CD4-positive, alpha-beta memory T cell (primary cell): Measurements from ENCODE around the gene ELOVL1. TPM values are rescaled to one million over a fixed set of nuclear protein-coding genes. Genes with fewer than 3 reads are reported as not detected.
A peak's percentile ranks its signal among the peaks of the same experiment; 100 is the strongest.

Experiments used
- CTCF ChIA-PET: fragments of 350-600 bp; sonication (Branson Sonifier 250); formaldehyde crosslinking; loops from one replicate; lab custom pipeline; 2021; ENCODE audit warnings: inconsistent platforms; ENCODE audit not compliant: partially characterized antibody; lab: Charles Lee
- POLR2A ChIA-PET: fragments of 350-600 bp; sonication (Branson Sonifier 250); formaldehyde crosslinking; loops from one replicate; lab custom pipeline; 2021; ENCODE audit not compliant: partially characterized antibody; lab: Charles Lee
- DNase-seq, 5 donors: peaks; one replicate each; pipeline versions ENCODE4 v3.0.0 to v3.0.0-alpha.2; 2020 to 2022; ENCODE audit warnings: mixed read lengths in 1 of 5
- H3K27ac ChIP-seq: one replicate; pipeline ENCODE4 v1.7.0; 2013; ENCODE audit warnings: low read depth, low read length
- H3K27me3 ChIP-seq: 2 replicates; pipeline ENCODE4 v1.7.0; 2013; ENCODE audit warnings: mild to moderate bottlenecking, low read length, moderate library complexity; ENCODE audit not compliant: insufficient read depth
- H3K36me3 ChIP-seq: 2 replicates; pipeline ENCODE4 v1.7.0; 2013; ENCODE audit warnings: mild to moderate bottlenecking, low read length, moderate library complexity; ENCODE audit not compliant: insufficient read depth
- H3K4me1 ChIP-seq: 2 replicates; pipeline ENCODE4 v1.7.0; 2013; ENCODE audit warnings: mild to moderate bottlenecking, low read length, moderate library complexity; ENCODE audit not compliant: insufficient read depth
- H3K4me3 ChIP-seq, 2 donors: one replicate each; pipeline ENCODE4 v1.7.0; 2013; ENCODE audit warnings: low read length in 2 of 2, mild to moderate bottlenecking in 1 of 2
- H3K9me3 ChIP-seq, 2 donors: one replicate each; pipeline ENCODE4 v1.7.0; 2013; ENCODE audit warnings: low read length in 2 of 2, control low read depth in 1 of 2; ENCODE audit not compliant: control insufficient read depth in 1 of 2
- H3K27ac Mint-ChIP-seq, 7 donors: one replicate each; pipeline ENCODE4 v1.8.0; 2020 to 2021; ENCODE audit warnings: mixed read lengths in 7 of 7, mild to moderate bottlenecking in 6 of 7, inconsistent platforms in 3 of 7, moderate library complexity in 3 of 7
- H3K27me3 Mint-ChIP-seq, 2 donors: one replicate each; pipeline ENCODE4 v1.8.0; 2020 to 2021; ENCODE audit warnings: mixed read lengths in 2 of 2
- H3K36me3 Mint-ChIP-seq, 2 donors: one replicate each; pipeline ENCODE4 v1.8.0; 2020 to 2021; ENCODE audit warnings: mixed read lengths in 2 of 2, inconsistent platforms in 1 of 2, mild to moderate bottlenecking in 1 of 2
- H3K4me1 Mint-ChIP-seq, 4 donors: one replicate each; pipeline ENCODE4 v1.8.0; 2020 to 2021; ENCODE audit warnings: mixed read lengths in 4 of 4, mild to moderate bottlenecking in 1 of 4
- H3K4me3 Mint-ChIP-seq, 8 donors: one replicate each; pipeline ENCODE4 v1.8.0; 2020 to 2021; ENCODE audit warnings: mixed read lengths in 8 of 8, mild to moderate bottlenecking in 7 of 8, moderate library complexity in 6 of 8, inconsistent platforms in 3 of 8
- H3K9me3 Mint-ChIP-seq, 8 donors: one replicate each; pipeline ENCODE4 v1.8.0; 2020 to 2021; ENCODE audit warnings: mixed read lengths in 8 of 8, mild to moderate bottlenecking in 5 of 8, inconsistent platforms in 3 of 8, moderate library complexity in 1 of 8
- intact Hi-C: fragments of 100-400 bp; cut with micrococcal nuclease; formaldehyde crosslinking; loops from one replicate; pipeline ENCODE4 v1.15.1; 2023
- polyA plus RNA-seq, 2 donors: library from polyadenylated mRNA; unstranded; fragments of 300-500 nt; fragmentation: Illumina TruSeq; gene quantifications; one replicate each; pipeline ENCODE4 v1.2.3, GENCODE V29; 2021
- total RNA-seq, 2 experiments: library from RNA; stranded (reverse); gene quantifications; one replicate each; pipeline ENCODE4 v1.2.3, GENCODE V29; 2021

Gene ELOVL1
- total and polyA plus RNA-seq, 4 experiments from 2014 or later, result 45.3 to 99.3 (median 66.2) TPM

DNA sequence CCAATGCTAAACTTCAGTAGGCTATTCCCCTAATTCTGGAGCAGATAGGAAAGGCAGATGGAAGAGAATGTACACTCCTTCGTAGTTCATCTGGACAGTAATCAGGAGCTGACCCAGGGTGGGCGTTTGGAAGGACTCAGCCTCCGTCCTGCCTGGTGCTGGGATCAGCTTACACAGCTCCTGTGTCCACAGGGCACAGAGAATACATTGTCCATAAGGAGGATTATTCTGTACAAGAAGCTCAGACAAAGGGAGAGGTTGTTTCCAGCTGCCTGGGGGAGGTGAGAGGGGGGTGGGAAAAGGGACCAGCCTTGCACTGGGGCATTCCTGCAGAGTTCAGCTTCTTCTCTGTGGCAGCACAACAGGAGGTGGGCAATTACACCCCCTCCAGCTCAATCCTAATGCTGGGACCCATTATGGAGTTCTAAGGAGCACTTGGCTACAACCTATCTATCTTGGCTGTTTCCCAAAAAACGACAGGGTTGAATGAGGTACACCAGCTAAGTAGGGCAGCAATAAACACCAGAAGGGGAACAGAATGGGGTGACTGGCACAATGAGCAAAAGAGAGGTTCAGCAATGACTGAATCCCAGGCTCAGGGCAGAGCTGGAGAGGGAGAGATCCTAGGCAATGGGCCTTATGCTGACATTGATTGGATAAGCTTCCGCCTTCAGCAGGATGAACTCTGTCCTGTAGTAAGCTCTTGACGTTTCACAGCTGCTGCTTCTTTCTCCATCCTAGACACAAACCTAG, 14.4 kb upstream of the ELOVL1 start:
- H3K27me3 ChIP-seq, result no peaks in the 10 kb centered on the region
- no peak overlapping the region for H3K27ac ChIP-seq
- Mint-ChIP-seq H3K27ac (peak overlapping the region in 1 of 7 donors; percentile 4), H3K9me3 (no peaks in the 10 kb centered on the region), H3K27me3 (no peaks in the 10 kb centered on the region), H3K4me1 (peaks cover 0 to 9% (median 4%) of the 10 kb centered on the region in 4 donors), H3K36me3 (peaks cover 34 to 66% of the 10 kb centered on the region in 2 donors), H3K4me3 (no peak overlapping the region)
- DNase-seq, result no peak
- no peaks in the 10 kb centered on the region for H3K9me3 ChIP-seq
- intact Hi-C loops, result no loop called here
- ChIA-PET POLR2A (interaction anchor here (0.6 to 1.9 kb wide), 3 partner anchors 8 to 24 kb away, joined by 3 to 11 read pairs (median 3); partner anchors contain the start of gene ELOVL1), CTCF (interaction anchor here (0.6 to 1.1 kb wide), 2 partner anchors 9 to 222 kb away, joined by 3 to 4 read pairs; no protein-coding TSS in a partner anchor)
- H3K4me1 ChIP-seq, result no peaks in the 10 kb centered on the region
- H3K4me3 ChIP-seq, result no peak overlapping the region
- H3K36me3 ChIP-seq, result peaks cover 49% of the 10 kb centered on the region

DNA sequence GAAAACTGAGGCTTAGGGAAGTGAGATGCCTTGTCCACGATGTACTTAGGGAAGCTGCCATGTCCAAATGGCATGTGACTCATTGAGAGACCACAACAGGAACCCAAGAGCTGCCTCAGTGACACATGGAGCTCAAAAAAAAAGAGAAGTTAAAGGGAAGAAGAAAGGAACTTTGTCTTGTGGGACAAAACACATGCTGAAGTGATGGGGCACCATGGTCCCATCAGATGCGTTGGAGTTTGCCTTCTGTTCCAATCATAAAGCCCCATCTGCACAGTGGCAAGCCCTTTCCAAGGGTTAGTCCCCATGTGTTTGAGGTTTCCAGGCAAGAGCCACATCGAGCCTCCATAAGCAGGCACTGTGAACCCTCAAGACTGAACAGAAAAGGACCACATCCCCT, 13.8 kb upstream of the ELOVL1 start:
- H3K4me3 ChIP-seq, result no peak overlapping the region
- intact Hi-C loops, result no loop called here
- peaks cover 30 to 60% of the 10 kb centered on the region in 2 donors for H3K36me3 Mint-ChIP-seq
- CTCF ChIA-PET, result interaction anchor here (0.6 to 1.1 kb wide), 2 partner anchors 10 to 221 kb away, joined by 3 to 4 read pairs; no protein-coding TSS in a partner anchor
- H3K36me3 ChIP-seq, result peaks cover 43% of the 10 kb centered on the region
- H3K27me3 Mint-ChIP-seq, result no peaks in the 10 kb centered on the region
- POLR2A ChIA-PET, result interaction anchor here (0.6 to 0.9 kb wide), 2 partner anchors 9 to 23 kb away, joined by 3 read pairs; no protein-coding TSS in a partner anchor
- H3K4me3 Mint-ChIP-seq, result no peak overlapping the region
- H3K27me3 ChIP-seq, result no peaks in the 10 kb centered on the region
- no peak for DNase-seq
- H3K9me3 ChIP-seq, result no peaks in the 10 kb centered on the region
- peak overlapping the region in 1 of 7 donors; percentile 19 for H3K27ac Mint-ChIP-seq
- no peaks in the 10 kb centered on the region for H3K4me1 ChIP-seq
- peaks cover 0 to 6% (median 3%) of the 10 kb centered on the region in 4 donors for H3K4me1 Mint-ChIP-seq
- no peak overlapping the region for H3K27ac ChIP-seq
- no peaks in the 10 kb centered on the region for H3K9me3 Mint-ChIP-seq

- Mint-ChIP-seq H3K4me1 (peaks cover 0 to 10% (median 4%) of the 10 kb centered on the region in 4 donors), H3K27me3 (no peaks in the 10 kb centered on the region), H3K9me3 (no peaks in the 10 kb centered on the region), H3K36me3 (peaks cover 17 to 45% of the 10 kb centered on the region in 2 donors), H3K27ac (peak overlapping the region in 3 of 7 donors; percentile 33 to 77 (median 51)), H3K4me3 (no peak overlapping the region)
- intact Hi-C loops, result no loop called here
- CTCF ChIA-PET, result no interaction called here
- Histone ChIP-seq H3K4me3 (no peak overlapping the region), H3K4me1 (no peaks in the 10 kb centered on the region), H3K9me3 (no peaks in the 10 kb centered on the region), H3K27ac (no peak overlapping the region), H3K27me3 (no peaks in the 10 kb centered on the region), H3K36me3 (peaks cover 22% of the 10 kb centered on the region)
- POLR2A ChIA-PET, result interaction anchor here (1.6 to 3.4 kb wide), 3 partner anchors 9 to 11 kb away, joined by 4 to 17 read pairs (median 7); partner anchors contain the start of genes ELOVL1, MED8 and SZT2
- no peak for DNase-seq
Observed at GRCh38 chr1:43379476-43379875, 11.7 kb upstream of the ELOVL1 start.

DNA sequence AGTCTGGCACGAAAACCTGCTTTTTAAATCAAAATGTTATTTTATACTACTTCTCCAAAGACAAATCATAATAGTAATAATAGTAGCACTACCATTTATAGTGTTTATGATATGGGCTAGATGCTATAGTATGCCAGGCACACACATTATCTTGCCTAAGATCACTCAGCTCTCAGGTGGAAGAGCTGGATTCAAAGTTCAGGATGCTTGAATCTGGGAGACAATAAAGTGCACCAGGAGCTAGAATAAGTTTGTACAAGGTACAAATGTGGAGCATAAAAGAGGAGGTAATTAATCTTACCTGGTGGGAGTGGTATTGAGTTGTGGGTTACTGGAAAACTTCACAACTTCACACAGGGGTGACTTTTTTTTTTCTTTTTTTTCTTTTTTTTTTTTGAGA, 10.0 kb upstream of the ELOVL1 start:
- Mint-ChIP-seq H3K4me3 (no peak overlapping the region), H3K27ac (no peak overlapping the region), H3K9me3 (no peaks in the 10 kb centered on the region), H3K36me3 (peaks cover 7 to 29% of the 10 kb centered on the region in 2 donors), H3K4me1 (peaks cover 0 to 10% (median 4%) of the 10 kb centered on the region in 4 donors), H3K27me3 (no peaks in the 10 kb centered on the region)
- Histone ChIP-seq H3K27me3 (no peaks in the 10 kb centered on the region), H3K9me3 (no peaks in the 10 kb centered on the region), H3K4me3 (no peak overlapping the region), H3K4me1 (no peaks in the 10 kb centered on the region), H3K36me3 (peaks cover 5% of the 10 kb centered on the region), H3K27ac (no peak overlapping the region)
- POLR2A ChIA-PET, result interaction anchor here (1.6 to 3.4 kb wide), 3 partner anchors 10 to 11 kb away, joined by 4 to 17 read pairs (median 4); partner anchors contain the start of gene ELOVL1
- CTCF ChIA-PET, result no interaction called here
- DNase-seq, result no peak
- intact Hi-C loops, result no loop called here

- H3K27ac ChIP-seq, result no peak overlapping the region
- Mint-ChIP-seq H3K36me3 (peaks cover 0 to 25% of the 10 kb centered on the region in 2 donors), H3K27ac (peak overlapping the region in 4 of 7 donors; percentile 4 to 32 (median 17)), H3K4me1 (peaks cover 0 to 8% (median 4%) of the 10 kb centered on the region in 4 donors), H3K9me3 (no peaks in the 10 kb centered on the region), H3K4me3 (no peak overlapping the region), H3K27me3 (no peaks in the 10 kb centered on the region)
- no peaks in the 10 kb centered on the region for H3K27me3 ChIP-seq
- ChIA-PET CTCF (no interaction called here), POLR2A (interaction anchor here (0.7 to 3.4 kb wide), 6 partner anchors 8 to 16 kb away, joined by 3 to 17 read pairs (median 4); partner anchors contain the start of genes ELOVL1, MED8 and SZT2)
- no peak for DNase-seq
- H3K36me3 ChIP-seq, result no peaks in the 10 kb centered on the region
- intact Hi-C loops, result no loop called here
- H3K4me3 ChIP-seq, result no peak overlapping the region
- H3K4me1 ChIP-seq, result no peaks in the 10 kb centered on the region
- no peaks in the 10 kb centered on the region for H3K9me3 ChIP-seq
Observed at GRCh38 chr1:43376723-43377235, 9.0 kb upstream of the ELOVL1 start.

DNA sequence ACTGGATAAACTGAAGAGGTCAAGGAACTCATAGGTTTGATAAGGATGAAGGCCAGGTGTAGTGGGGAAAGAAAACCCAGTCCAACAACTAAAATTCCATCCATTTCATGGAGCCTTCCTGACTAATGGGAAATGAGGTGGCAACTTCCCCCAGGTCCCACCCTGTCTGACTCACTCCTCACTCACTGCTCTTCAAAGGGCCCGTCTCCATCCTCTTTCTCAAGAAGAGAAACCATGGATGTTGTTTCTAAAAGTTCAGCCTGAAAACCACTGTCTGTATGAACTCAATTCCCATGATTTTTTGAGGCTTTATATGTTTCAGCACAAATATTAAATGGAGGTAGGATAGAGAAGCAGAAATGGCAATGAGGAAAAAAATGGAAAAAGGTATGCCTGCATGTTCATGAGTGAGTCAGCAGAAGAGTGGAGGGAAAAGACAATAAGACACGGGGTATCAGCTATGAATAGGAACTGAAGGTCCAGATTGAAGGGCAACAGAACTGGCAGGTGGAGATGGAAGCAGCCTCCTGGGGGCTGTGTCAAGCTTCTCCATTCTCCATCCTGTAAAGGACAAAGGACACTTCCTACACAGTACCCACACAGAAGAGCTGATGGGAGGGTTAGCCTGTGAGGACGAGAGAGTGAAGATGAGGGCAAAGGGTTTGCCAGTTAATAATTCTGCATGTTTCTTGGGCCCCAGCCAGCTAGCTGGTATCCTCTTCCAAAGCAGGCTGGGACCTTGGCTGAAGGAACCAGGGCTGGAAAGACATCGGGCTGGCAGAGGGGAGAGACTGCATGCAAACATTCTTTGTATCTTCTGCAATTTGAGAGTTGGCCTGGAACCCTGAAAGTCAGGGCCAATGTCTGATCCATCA, 5.5 kb upstream of the ELOVL1 start:
- H3K4me3 Mint-ChIP-seq, result no peak overlapping the region
- ChIA-PET POLR2A (interaction anchor here (0.9 kb wide), 1 partner anchor 41 kb away, joined by 3 read pairs; no protein-coding TSS in a partner anchor), CTCF (interaction anchor here (0.8 kb wide), 2 partner anchors 15 to 147 kb away, joined by 3 to 4 read pairs; partner anchors contain the start of gene CDC20)
- H3K9me3 Mint-ChIP-seq, result no peaks in the 10 kb centered on the region
- H3K27me3 ChIP-seq, result no peaks in the 10 kb centered on the region
- no peaks in the 10 kb centered on the region for H3K36me3 ChIP-seq
- H3K27me3 Mint-ChIP-seq, result no peaks in the 10 kb centered on the region
- no peak overlapping the region for H3K27ac ChIP-seq
- H3K4me1 ChIP-seq, result peaks cover 7% of the 10 kb centered on the region
- intact Hi-C loops, result no loop called here
- peaks cover 12 to 26% (median 18%) of the 10 kb centered on the region in 4 donors for H3K4me1 Mint-ChIP-seq
- peaks cover 0 to 9% of the 10 kb centered on the region in 2 donors for H3K36me3 Mint-ChIP-seq
- H3K27ac Mint-ChIP-seq, result no peak overlapping the region
- H3K9me3 ChIP-seq, result no peaks in the 10 kb centered on the region
- no peak overlapping the region for H3K4me3 ChIP-seq
- DNase-seq, result no peak
